ENCODE results near the gene IFIT2.

- TF ChIP-seq EZH2 (IDR thresholded peaks at IDR 0.05; ENCODE audit: borderline replicate concordance, low read depth, low read length, poor library complexity, severe bottlenecking) (no peak), CTCF (conservative IDR thresholded peaks at IDR 0.05; ENCODE audit: low read depth, low read length) (no peak)
Observed at GRCh38 chr10:89341649-89342048, 39.8 kb downstream of the IFIT2 start.

Measured in A673 (cell line).